Activated CD4-positive, alpha-beta T cell treated with anti-CD3 and anti-CD28 coated beads, Interleukin-2, Interleukin-6, amounts not matched to agents 100 ng/mL and 50 ng/mL, durations not matched to agents 16 hours and 8 hours (primary cell): Measurements from ENCODE around the gene MTG1.
"Not testable (repeated sequence)": the region's sequence is repeated elsewhere in the genome, so short reads cannot be mapped to it uniquely, and the experiment has no call there.

ENCODE experiments used
- DNase-seq: peaks from one replicate; pipeline ENCODE4 v3.0.0-alpha.2; 2020

MTG1 gene

GRCh38 chr10:133454204-133454893 is 60.4 kb downstream of the MTG1 start:
- DNase-seq: no peak

- DNase-seq: no peak
These were observed 61.2 kb downstream of the MTG1 start for GRCh38 chr10:133455196-133455595.

- DNase-seq: no peak
These were observed 61.7 kb downstream of the MTG1 start for GRCh38 chr10:133455611-133456031.

GRCh38 chr10:133456041-133456951 is 62.3 kb downstream of the MTG1 start:
- DNase-seq: no peak

- no peak for DNase-seq
These were observed 63.3 kb downstream of the MTG1 start for GRCh38 chr10:133457100-133457841.

GRCh38 chr10:133458021-133458709 is 64.2 kb downstream of the MTG1 start:
- DNase-seq: no peak

- no peak for DNase-seq
These were observed 64.9 kb downstream of the MTG1 start for GRCh38 chr10:133458710-133459453.

- no peak for DNase-seq
These were observed 65.7 kb downstream of the MTG1 start for GRCh38 chr10:133459454-133460207.

- no peak for DNase-seq
These were observed 66.3 kb downstream of the MTG1 start for GRCh38 chr10:133460208-133460769.

GRCh38 chr10:133461027-133461426 is 67.1 kb downstream of the MTG1 start:
- DNase-seq: no peak

- DNase-seq: no peak
These were observed 67.9 kb downstream of the MTG1 start for GRCh38 chr10:133461841-133462240.

- no peak for DNase-seq
These were observed 68.8 kb downstream of the MTG1 start for GRCh38 chr10:133462512-133463305.

- DNase-seq: no peak
These were observed 70.7 kb downstream of the MTG1 start for GRCh38 chr10:133464582-133465031.

GRCh38 chr10:133465191-133465949 is 71.4 kb downstream of the MTG1 start:
- no peak for DNase-seq

GRCh38 chr10:133465950-133466474 is 72.1 kb downstream of the MTG1 start:
- no peak for DNase-seq

GRCh38 chr10:133466683-133467275 is 72.8 kb downstream of the MTG1 start:
- DNase-seq: no peak

- DNase-seq: no peak
These were observed 73.4 kb downstream of the MTG1 start for GRCh38 chr10:133467286-133467911.

- not testable (repeated sequence) for DNase-seq
These were observed 75.2 kb downstream of the MTG1 start for GRCh38 chr10:133469205-133469604.
